H1 (cell line): ENCODE measurements around the gene HEXIM2. TPM values are rescaled to one million over a fixed set of nuclear protein-coding genes. Genes with fewer than 3 reads are reported as not detected.

Experiments used
- CTCF ChIA-PET: fragments of 300-600 bp; sonication (Branson Sonifier 250); formaldehyde crosslinking; loops from one replicate; lab custom pipeline; 2021; ENCODE audit not compliant: partially characterized antibody; lab: Charles Lee
- POLR2A ChIA-PET: fragments of 300-600 bp; sonication (Branson Sonifier 250); formaldehyde crosslinking; loops from one replicate; lab custom pipeline; 2021; ENCODE audit warnings: inconsistent platforms; ENCODE audit not compliant: partially characterized antibody; lab: Charles Lee
- DNase-seq, 2 experiments: peaks; one replicate each; pipeline versions ENCODE4 v3.0.0 to v3.0.0-alpha.2; 2010 to 2022; ENCODE audit warnings: low spot score in 2 of 2, low read depth in 1 of 2, mixed read lengths in 1 of 2
- FAIRE-seq: peaks from 2 replicates; lab custom pipeline; 2011; peaks lifted over from hg19 to GRCh38; lab: Jason Lieb, UNC
- H2AFZ ChIP-seq: 2 replicates; pipeline ENCODE4 v1.8.1; 2012; ENCODE audit warnings: low read length, inconsistent platforms
- H2AK5ac ChIP-seq: 2 replicates; pipeline ENCODE4 v1.6.1; 2013; ENCODE audit warnings: low read depth, low read length
- H2BK120ac ChIP-seq: replicated peaks from 2 replicates; pipeline ENCODE3; 2013; ENCODE audit warnings: low read depth, low read length, inconsistent platforms
- H2BK12ac ChIP-seq: 2 replicates; pipeline ENCODE4 v1.6.1; 2013; ENCODE audit warnings: low read depth, low read length
- H2BK15ac ChIP-seq: 2 replicates; pipeline ENCODE4 v1.6.1; 2013; ENCODE audit warnings: low read length
- H2BK20ac ChIP-seq: 2 replicates; pipeline ENCODE4 v1.6.1; 2013; ENCODE audit warnings: low read length
- H2BK5ac ChIP-seq: 2 replicates; pipeline ENCODE4 v1.6.1; 2013; ENCODE audit warnings: low read depth, low read length
- H3K14ac ChIP-seq: 2 replicates; pipeline ENCODE4 v1.6.1; 2013; ENCODE audit warnings: inconsistent platforms; ENCODE audit not compliant: insufficient read length
- H3K18ac ChIP-seq: 2 replicates; pipeline ENCODE4 v1.6.1; 2013; ENCODE audit warnings: low read length; ENCODE audit errors: extremely low read depth
- H3K23ac ChIP-seq: 2 replicates; pipeline ENCODE4 v1.6.1; 2013; ENCODE audit warnings: inconsistent platforms; ENCODE audit not compliant: insufficient read length
- H3K23me2 ChIP-seq: 2 replicates; pipeline ENCODE4 v1.6.1; 2013; ENCODE audit warnings: low read depth, low read length
- H3K27ac ChIP-seq: 2 replicates; pipeline ENCODE4 v1.6.1; 2011; ENCODE audit warnings: low read depth, low read length, inconsistent platforms
- H3K27me3 ChIP-seq, 4 experiments: replicated peaks in 1 of 4; 1 replicate in 1 of 4; 2 replicates in 3 of 4; pipeline versions ENCODE4 v1.6.1 to v1.8.1; 2011 to 2013; ENCODE audit warnings: low read length in 3 of 4, mild to moderate bottlenecking in 3 of 4, inconsistent platforms in 2 of 4, mixed read lengths in 2 of 4, moderate library complexity in 1 of 4; ENCODE audit not compliant: control insufficient read depth in 3 of 4, insufficient read depth in 3 of 4; ENCODE audit errors: extremely low read depth in 1 of 4
- H3K36me3 ChIP-seq, 4 experiments: 2 replicates each; pipeline versions ENCODE4 v1.6.1 to v1.8.1; 2011 to 2013; ENCODE audit warnings: mild to moderate bottlenecking in 4 of 4, low read length in 3 of 4, moderate library complexity in 2 of 4, control low read depth in 1 of 4, inconsistent platforms in 1 of 4; ENCODE audit not compliant: insufficient read depth in 4 of 4, control insufficient read depth in 2 of 4
- H3K4ac ChIP-seq: replicated peaks from 2 replicates; pipeline ENCODE3; 2013; ENCODE audit warnings: low read length, low read depth, mixed read lengths, inconsistent platforms; ENCODE audit not compliant: insufficient read length
- H3K4me1 ChIP-seq, 4 experiments: replicated peaks in 1 of 4; 1 replicate in 1 of 4; 2 replicates in 3 of 4; pipeline versions ENCODE4 v1.6.1 to v1.8.1; 2011 to 2013; ENCODE audit warnings: low read length in 3 of 4, inconsistent platforms in 2 of 4, mixed read lengths in 1 of 4; ENCODE audit not compliant: insufficient read depth in 4 of 4, control insufficient read depth in 3 of 4
- H3K4me2 ChIP-seq, 2 experiments: 2 replicates each; pipeline versions ENCODE4 v1.6.1 to v1.8.1; 2011 to 2013; ENCODE audit warnings: low read depth in 2 of 2, low read length in 2 of 2, control low read depth in 1 of 2, inconsistent platforms in 1 of 2, mild to moderate bottlenecking in 1 of 2; ENCODE audit not compliant: insufficient read depth in 1 of 2
- H3K4me3 ChIP-seq, 4 experiments: fragments of 200-600, 300-600 bp in 1 of 4; sonication (generic), shearing (Covaris generic), sonication (Bioruptor Twin) in 1 of 4; 2 replicates each; pipeline versions ENCODE4 v1.5.1 to v1.8.1; 2011 to 2016; ENCODE audit warnings: low read length in 4 of 4, low read depth in 3 of 4, control low read depth in 2 of 4, inconsistent platforms in 2 of 4, mild to moderate bottlenecking in 2 of 4, mixed read lengths in 1 of 4, moderate library complexity in 1 of 4; ENCODE audit not compliant: insufficient read depth in 2 of 4; ENCODE audit errors: extremely low read depth in 1 of 4
- H3K56ac ChIP-seq: replicated peaks from 2 replicates; pipeline ENCODE3; 2013; ENCODE audit warnings: low read depth, mild to moderate bottlenecking, mixed read lengths, low read length, inconsistent platforms; ENCODE audit not compliant: insufficient read length
- H3K79me1 ChIP-seq: 2 replicates; pipeline ENCODE4 v1.6.1; 2013; ENCODE audit warnings: low read depth, low read length, control low read depth
- H3K79me2 ChIP-seq, 2 experiments: 2 replicates each; pipeline versions ENCODE4 v1.6.1 to v1.8.1; 2012 to 2013; ENCODE audit warnings: low read length in 2 of 2, mild to moderate bottlenecking in 2 of 2, inconsistent platforms in 1 of 2; ENCODE audit not compliant: insufficient read depth in 2 of 2, control insufficient read depth in 1 of 2
- H3K9ac ChIP-seq, 4 experiments: replicated peaks in 1 of 4; 1 replicate in 1 of 4; 2 replicates in 3 of 4; pipeline versions ENCODE4 v1.6.1 to v1.8.1; 2011 to 2013; ENCODE audit warnings: low read depth in 3 of 4, low read length in 3 of 4, control low read depth in 2 of 4, mild to moderate bottlenecking in 2 of 4, moderate library complexity in 2 of 4, inconsistent platforms in 1 of 4; ENCODE audit errors: extremely low read depth in 1 of 4
- H3K9me3 ChIP-seq, 2 experiments: 2 replicates each; pipeline versions ENCODE4 v1.6.1 to v1.8.1; 2012 to 2013; ENCODE audit warnings: mild to moderate bottlenecking in 2 of 2, moderate library complexity in 2 of 2, control low read depth in 1 of 2, inconsistent platforms in 1 of 2, low read depth in 1 of 2, low read length in 1 of 2, mixed read lengths in 1 of 2; ENCODE audit not compliant: insufficient read depth in 2 of 2
- H4K20me1 ChIP-seq, 2 experiments: replicated peaks in 1 of 2; 2 replicates each; pipeline versions ENCODE3 to v1.8.1; 2011 to 2013; ENCODE audit warnings: inconsistent platforms in 2 of 2, low read length in 2 of 2, mild to moderate bottlenecking in 1 of 2; ENCODE audit not compliant: insufficient read depth in 2 of 2, control insufficient read depth in 1 of 2
- H4K5ac ChIP-seq: 2 replicates; pipeline ENCODE4 v1.6.1; 2013; ENCODE audit warnings: low read length, low read depth, mixed read lengths, inconsistent platforms; ENCODE audit not compliant: insufficient read length
- H4K8ac ChIP-seq: 2 replicates; pipeline ENCODE4 v1.8.0; 2013; ENCODE audit warnings: mild to moderate bottlenecking, moderate library complexity, low read length, inconsistent platforms; ENCODE audit not compliant: insufficient read depth; ENCODE audit errors: extremely low read depth
- H4K91ac ChIP-seq: replicated peaks from 2 replicates; pipeline ENCODE3; 2013; ENCODE audit warnings: low read length, mixed read lengths, inconsistent platforms; ENCODE audit not compliant: insufficient read length
- BACH1 ChIP-seq: IDR thresholded peaks from 2 replicates; pipeline ENCODE4 v1.6.1; 2012; ENCODE audit warnings: low read length, improper control_type of control experiment
- CHD2 ChIP-seq: IDR thresholded peaks from 2 replicates; pipeline ENCODE4 v1.6.1; 2012; ENCODE audit warnings: low read length, improper control_type of control experiment
- GTF2F1 ChIP-seq: IDR thresholded peaks from 2 replicates; pipeline ENCODE4 v1.6.1; 2012; ENCODE audit warnings: low read depth, low read length, improper control_type of control experiment, borderline replicate concordance
- KDM4A ChIP-seq: IDR thresholded peaks from one replicate; pipeline ENCODE4 v1.7.1; 2012; ENCODE audit warnings: low read depth, mild to moderate bottlenecking, moderate library complexity, low read length, inconsistent platforms; ENCODE audit not compliant: severe bottlenecking
- NANOG ChIP-seq: IDR thresholded peaks from 2 replicates; pipeline ENCODE4 v1.6.1; 2011; ENCODE audit warnings: low read length, low read depth, mild to moderate bottlenecking, inconsistent platforms; ENCODE audit not compliant: insufficient read depth, poor library complexity, severe bottlenecking
- RFX5 ChIP-seq: IDR thresholded peaks from 2 replicates; pipeline ENCODE4 v1.6.1; 2011; ENCODE audit warnings: low read depth, low read length, improper control_type of control experiment, borderline replicate concordance
- WGBS, 2 experiments: shearing (Covaris generic) in 1 of 2; methylation state at CpG; one replicate each; pipeline versions ENCODE4 v1.1.6 to v1.1.7; 2013 to 2015; ENCODE audit warnings: low lambda C conversion rate in 2 of 2, mixed read lengths in 2 of 2, inconsistent platforms in 1 of 2, low coverage in 1 of 2, missing lambda C conversion rate in 1 of 2; ENCODE audit not compliant: insufficient replicate concordance in 2 of 2, insufficient coverage in 1 of 2, insufficient read length in 1 of 2; ENCODE audit errors: extremely low coverage in 1 of 2, missing lambda C conversion rate in 1 of 2; 5-methylcytosine and 5-hydroxymethylcytosine counted together
- polyA plus RNA-seq, 7 experiments: library from polyadenylated mRNA; depleted of rRNA in 3 of 7; stranded (reverse) in 5 of 7; unstranded in 2 of 7; fragments of >200 nt in 5 of 7; fragments of 200-250 nt in 2 of 7; gene quantifications; 1 replicate in 5 of 7; 2 replicates in 1 of 7; 4 replicates in 1 of 7; pipeline versions ENCODE4 v1.2.1 to v1.2.3, GENCODE V29; 2011 to 2013; ENCODE audit warnings: missing spikeins in 2 of 7, mixed read lengths in 2 of 7
- total RNA-seq: library from RNA; stranded (reverse); fragmentation: NEBNext Ultra II Directional; extraction: Animal tissue kit (Norgen Biotek cat#: 25700); gene quantifications from 2 replicates; pipeline ENCODE4 v1.2.1, GENCODE V29; 2021
- TF ChIP-seq, protein P1 (sequence below), 3 experiments: IDR thresholded peaks; 1 replicate in 2 of 3; 2 replicates in 1 of 3; pipeline versions ENCODE4 v1.5.1 to v1.6.1; 2011; ENCODE audit warnings: low read length in 3 of 3, mild to moderate bottlenecking in 3 of 3, inconsistent platforms in 2 of 3, low read depth in 1 of 3, moderate library complexity in 1 of 3; ENCODE audit not compliant: insufficient read depth in 1 of 3; ENCODE audit errors: control extremely low read depth in 1 of 3

HEXIM2 gene
- total and polyA plus RNA-seq, 2 of the 8 experiments (the other 6 are each of a cell fraction or from before 2014, with no cell fraction given): 7.5 to 13.2 TPM

DNA sequence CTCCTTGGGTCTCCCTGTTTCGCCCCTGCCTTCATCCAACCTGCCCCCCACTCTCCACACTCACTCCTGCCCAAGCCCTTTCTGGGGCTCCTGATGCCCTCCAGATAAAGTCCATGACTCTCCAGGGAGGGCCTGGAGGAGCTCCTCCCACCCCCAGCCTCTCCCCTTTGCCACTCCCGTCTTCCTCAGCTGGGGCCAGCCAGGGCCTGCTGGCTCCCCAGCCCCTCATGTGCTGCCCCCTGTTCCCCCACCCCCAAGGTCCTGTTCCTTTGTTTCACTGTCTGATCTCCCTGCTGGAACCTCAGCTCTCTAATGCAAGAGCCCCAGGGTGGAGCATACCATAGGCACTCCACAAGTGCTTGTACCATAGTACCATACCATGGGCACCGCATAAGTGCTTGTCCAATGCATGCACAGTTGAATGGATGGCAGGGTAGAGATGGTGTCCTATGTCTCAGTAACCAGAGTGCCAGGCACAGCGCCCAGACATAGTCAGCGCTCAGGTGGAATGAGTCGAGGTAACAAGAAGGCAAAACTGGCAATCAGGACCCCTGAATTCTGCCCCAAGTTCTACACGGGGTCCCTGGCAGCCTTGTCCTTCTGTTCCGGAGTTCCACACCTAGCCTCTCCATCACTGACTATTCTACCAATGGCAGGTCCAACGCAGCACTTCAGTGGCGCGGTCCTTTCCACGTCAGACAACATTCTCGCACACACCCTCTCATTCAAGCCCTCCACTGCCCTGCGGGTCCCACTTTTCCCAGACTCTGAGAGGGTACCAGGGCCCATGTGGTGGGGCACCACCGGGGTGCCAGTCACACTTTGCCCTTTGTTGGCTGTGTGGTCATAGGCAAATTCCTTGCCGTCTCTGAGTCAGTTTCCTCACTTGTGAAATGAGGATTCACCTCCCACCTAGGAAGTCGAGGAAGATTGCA lies 30.7 kb upstream of the HEXIM2 start:
- no peak for TF ChIP-seq CHD2
- TF ChIP-seq, protein P1, sequence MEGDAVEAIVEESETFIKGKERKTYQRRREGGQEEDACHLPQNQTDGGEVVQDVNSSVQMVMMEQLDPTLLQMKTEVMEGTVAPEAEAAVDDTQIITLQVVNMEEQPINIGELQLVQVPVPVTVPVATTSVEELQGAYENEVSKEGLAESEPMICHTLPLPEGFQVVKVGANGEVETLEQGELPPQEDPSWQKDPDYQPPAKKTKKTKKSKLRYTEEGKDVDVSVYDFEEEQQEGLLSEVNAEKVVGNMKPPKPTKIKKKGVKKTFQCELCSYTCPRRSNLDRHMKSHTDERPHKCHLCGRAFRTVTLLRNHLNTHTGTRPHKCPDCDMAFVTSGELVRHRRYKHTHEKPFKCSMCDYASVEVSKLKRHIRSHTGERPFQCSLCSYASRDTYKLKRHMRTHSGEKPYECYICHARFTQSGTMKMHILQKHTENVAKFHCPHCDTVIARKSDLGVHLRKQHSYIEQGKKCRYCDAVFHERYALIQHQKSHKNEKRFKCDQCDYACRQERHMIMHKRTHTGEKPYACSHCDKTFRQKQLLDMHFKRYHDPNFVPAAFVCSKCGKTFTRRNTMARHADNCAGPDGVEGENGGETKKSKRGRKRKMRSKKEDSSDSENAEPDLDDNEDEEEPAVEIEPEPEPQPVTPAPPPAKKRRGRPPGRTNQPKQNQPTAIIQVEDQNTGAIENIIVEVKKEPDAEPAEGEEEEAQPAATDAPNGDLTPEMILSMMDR (IDR thresholded peaks at IDR 0.05; ENCODE audit: control extremely low read depth in 1 of 3, insufficient read depth in 1 of 3, low read depth in 1 of 3, low read length in 3 of 3): no peak
- no peak for TF ChIP-seq KDM4A
- TF ChIP-seq NANOG: no peak
- no peak for TF ChIP-seq GTF2F1
- TF ChIP-seq BACH1: no peak
- no peak for TF ChIP-seq RFX5
- TF ChIP-seq, all 59 proteins: peak for 0
- Histone ChIP-seq H3K36me3 (no peaks in the 10 kb centered on the region), H2AK5ac (peak overlapping the region; percentile 32; the same call in 1 of the 2 replicates), H2BK12ac (peak overlapping the region; percentile 2; the same call in 1 of the 2 replicates), H3K4ac (no peak overlapping the region), H2BK15ac (0 out of 2 replicates have a peak overlapping the region, but pooled peaks have one; percentile 95), H3K79me1 (no peaks in the 10 kb centered on the region), H3K4me3 (peak overlapping the region in 1 of 4 experiments; percentile 81; a peak in 2 of 8 replicates), H2AFZ (no peak overlapping the region), H3K9me3 (no peaks in the 10 kb centered on the region), H3K9ac (no peak overlapping the region), H3K23me2 (peaks cover 8% of the 10 kb centered on the region; the same call in 1 of the 2 replicates), H3K4me2 (peak overlapping the region; percentile 55 to 56; a peak in 3 of 4 replicates), H2BK120ac (no peak overlapping the region), H2BK5ac (no peak overlapping the region), H3K18ac (no peak overlapping the region), H3K4me1 (peaks cover 0 to 20% (median 8%) of the 10 kb centered on the region in 4 experiments; a peak in 5 of 7 replicates), H4K5ac (no peak overlapping the region), H4K20me1 (peaks cover 5 to 13% of the 10 kb centered on the region in 2 experiments), H3K27me3 (no peaks in the 10 kb centered on the region), H3K23ac (no peak overlapping the region), H3K27ac (no peak overlapping the region), H4K91ac (no peak overlapping the region), H2BK20ac (no peak overlapping the region), H3K79me2 (no peaks in the 10 kb centered on the region), H4K8ac (no peak overlapping the region; the same call in 1 of the 2 replicates), H3K56ac (no peak overlapping the region), H3K14ac (no peak overlapping the region)
- DNase-seq (no peak), FAIRE-seq (no peak)
- 87% methylated on average over 17 of the region's 17 CpGs; no CpG with 5 or more reads in 1 of the 2 experiments for WGBS, 2 experiments
- ChIA-PET POLR2A (interaction anchor here (1.1 to 15.8 kb wide), 5 partner anchors 12 to 79 kb away, joined by 3 to 185 read pairs (median 5); partner anchors contain the start of genes HEXIM1 and HEXIM2), CTCF (interaction anchor here (0.6 to 11.7 kb wide), 15 partner anchors 9 to 208 kb away, joined by 3 to 156 read pairs (median 5); no protein-coding TSS in a partner anchor)
